ENCODE results near the gene ZDHHC14.

GRCh38 chr6:157637941-157638662, 257.1 kb downstream of the ZDHHC14 start:
- TF ChIP-seq SIRT6 (IDR thresholded peaks at IDR 0.05; ENCODE audit: low read length) (no peak), POLR2A (IDR thresholded peaks at IDR 0.05; ENCODE audit: control extremely low read depth in 1 of 2, low read depth in 2 of 2, low read length in 2 of 2) (no peak), CTCF (IDR thresholded peaks at IDR 0.05; ENCODE audit: control extremely low read depth in 1 of 3, insufficient read depth in 1 of 3, low read depth in 1 of 3, low read length in 3 of 3) (no peak), EZH2 (IDR thresholded peaks at IDR 0.05; ENCODE audit: low read depth, low read length, severe bottlenecking) (no peak), EP300 (IDR thresholded peaks at IDR 0.05; ENCODE audit: borderline replicate concordance in 1 of 2, low read depth in 2 of 2, low read length in 2 of 2) (no peak)
- TF ChIP-seq, protein P1, sequence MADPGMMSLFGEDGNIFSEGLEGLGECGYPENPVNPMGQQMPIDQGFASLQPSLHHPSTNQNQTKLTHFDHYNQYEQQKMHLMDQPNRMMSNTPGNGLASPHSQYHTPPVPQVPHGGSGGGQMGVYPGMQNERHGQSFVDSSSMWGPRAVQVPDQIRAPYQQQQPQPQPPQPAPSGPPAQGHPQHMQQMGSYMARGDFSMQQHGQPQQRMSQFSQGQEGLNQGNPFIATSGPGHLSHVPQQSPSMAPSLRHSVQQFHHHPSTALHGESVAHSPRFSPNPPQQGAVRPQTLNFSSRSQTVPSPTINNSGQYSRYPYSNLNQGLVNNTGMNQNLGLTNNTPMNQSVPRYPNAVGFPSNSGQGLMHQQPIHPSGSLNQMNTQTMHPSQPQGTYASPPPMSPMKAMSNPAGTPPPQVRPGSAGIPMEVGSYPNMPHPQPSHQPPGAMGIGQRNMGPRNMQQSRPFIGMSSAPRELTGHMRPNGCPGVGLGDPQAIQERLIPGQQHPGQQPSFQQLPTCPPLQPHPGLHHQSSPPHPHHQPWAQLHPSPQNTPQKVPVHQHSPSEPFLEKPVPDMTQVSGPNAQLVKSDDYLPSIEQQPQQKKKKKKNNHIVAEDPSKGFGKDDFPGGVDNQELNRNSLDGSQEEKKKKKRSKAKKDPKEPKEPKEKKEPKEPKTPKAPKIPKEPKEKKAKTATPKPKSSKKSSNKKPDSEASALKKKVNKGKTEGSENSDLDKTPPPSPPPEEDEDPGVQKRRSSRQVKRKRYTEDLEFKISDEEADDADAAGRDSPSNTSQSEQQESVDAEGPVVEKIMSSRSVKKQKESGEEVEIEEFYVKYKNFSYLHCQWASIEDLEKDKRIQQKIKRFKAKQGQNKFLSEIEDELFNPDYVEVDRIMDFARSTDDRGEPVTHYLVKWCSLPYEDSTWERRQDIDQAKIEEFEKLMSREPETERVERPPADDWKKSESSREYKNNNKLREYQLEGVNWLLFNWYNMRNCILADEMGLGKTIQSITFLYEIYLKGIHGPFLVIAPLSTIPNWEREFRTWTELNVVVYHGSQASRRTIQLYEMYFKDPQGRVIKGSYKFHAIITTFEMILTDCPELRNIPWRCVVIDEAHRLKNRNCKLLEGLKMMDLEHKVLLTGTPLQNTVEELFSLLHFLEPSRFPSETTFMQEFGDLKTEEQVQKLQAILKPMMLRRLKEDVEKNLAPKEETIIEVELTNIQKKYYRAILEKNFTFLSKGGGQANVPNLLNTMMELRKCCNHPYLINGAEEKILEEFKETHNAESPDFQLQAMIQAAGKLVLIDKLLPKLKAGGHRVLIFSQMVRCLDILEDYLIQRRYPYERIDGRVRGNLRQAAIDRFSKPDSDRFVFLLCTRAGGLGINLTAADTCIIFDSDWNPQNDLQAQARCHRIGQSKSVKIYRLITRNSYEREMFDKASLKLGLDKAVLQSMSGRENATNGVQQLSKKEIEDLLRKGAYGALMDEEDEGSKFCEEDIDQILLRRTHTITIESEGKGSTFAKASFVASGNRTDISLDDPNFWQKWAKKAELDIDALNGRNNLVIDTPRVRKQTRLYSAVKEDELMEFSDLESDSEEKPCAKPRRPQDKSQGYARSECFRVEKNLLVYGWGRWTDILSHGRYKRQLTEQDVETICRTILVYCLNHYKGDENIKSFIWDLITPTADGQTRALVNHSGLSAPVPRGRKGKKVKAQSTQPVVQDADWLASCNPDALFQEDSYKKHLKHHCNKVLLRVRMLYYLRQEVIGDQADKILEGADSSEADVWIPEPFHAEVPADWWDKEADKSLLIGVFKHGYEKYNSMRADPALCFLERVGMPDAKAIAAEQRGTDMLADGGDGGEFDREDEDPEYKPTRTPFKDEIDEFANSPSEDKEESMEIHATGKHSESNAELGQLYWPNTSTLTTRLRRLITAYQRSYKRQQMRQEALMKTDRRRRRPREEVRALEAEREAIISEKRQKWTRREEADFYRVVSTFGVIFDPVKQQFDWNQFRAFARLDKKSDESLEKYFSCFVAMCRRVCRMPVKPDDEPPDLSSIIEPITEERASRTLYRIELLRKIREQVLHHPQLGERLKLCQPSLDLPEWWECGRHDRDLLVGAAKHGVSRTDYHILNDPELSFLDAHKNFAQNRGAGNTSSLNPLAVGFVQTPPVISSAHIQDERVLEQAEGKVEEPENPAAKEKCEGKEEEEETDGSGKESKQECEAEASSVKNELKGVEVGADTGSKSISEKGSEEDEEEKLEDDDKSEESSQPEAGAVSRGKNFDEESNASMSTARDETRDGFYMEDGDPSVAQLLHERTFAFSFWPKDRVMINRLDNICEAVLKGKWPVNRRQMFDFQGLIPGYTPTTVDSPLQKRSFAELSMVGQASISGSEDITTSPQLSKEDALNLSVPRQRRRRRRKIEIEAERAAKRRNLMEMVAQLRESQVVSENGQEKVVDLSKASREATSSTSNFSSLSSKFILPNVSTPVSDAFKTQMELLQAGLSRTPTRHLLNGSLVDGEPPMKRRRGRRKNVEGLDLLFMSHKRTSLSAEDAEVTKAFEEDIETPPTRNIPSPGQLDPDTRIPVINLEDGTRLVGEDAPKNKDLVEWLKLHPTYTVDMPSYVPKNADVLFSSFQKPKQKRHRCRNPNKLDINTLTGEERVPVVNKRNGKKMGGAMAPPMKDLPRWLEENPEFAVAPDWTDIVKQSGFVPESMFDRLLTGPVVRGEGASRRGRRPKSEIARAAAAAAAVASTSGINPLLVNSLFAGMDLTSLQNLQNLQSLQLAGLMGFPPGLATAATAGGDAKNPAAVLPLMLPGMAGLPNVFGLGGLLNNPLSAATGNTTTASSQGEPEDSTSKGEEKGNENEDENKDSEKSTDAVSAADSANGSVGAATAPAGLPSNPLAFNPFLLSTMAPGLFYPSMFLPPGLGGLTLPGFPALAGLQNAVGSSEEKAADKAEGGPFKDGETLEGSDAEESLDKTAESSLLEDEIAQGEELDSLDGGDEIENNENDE (IDR thresholded peaks at IDR 0.05; ENCODE audit: insufficient replicate concordance, low read length) = no peak
